Stimulated activated CD8-positive, alpha-beta memory T cell treated with anti-CD3 and anti-CD28 coated beads, Interleukin-2, amount 100 ng/mL, for 48 hours (primary cell): Measurements from ENCODE around the gene CREB3.
A peak's percentile ranks its signal among the peaks of the same experiment; 100 is the strongest.

ENCODE experiments used
- DNase-seq, 2 donors: peaks; one replicate each; pipeline ENCODE4 v3.0.0-alpha.2; 2020; ENCODE audit warnings: low read depth in 2 of 2

The CREB3 gene

DNA sequence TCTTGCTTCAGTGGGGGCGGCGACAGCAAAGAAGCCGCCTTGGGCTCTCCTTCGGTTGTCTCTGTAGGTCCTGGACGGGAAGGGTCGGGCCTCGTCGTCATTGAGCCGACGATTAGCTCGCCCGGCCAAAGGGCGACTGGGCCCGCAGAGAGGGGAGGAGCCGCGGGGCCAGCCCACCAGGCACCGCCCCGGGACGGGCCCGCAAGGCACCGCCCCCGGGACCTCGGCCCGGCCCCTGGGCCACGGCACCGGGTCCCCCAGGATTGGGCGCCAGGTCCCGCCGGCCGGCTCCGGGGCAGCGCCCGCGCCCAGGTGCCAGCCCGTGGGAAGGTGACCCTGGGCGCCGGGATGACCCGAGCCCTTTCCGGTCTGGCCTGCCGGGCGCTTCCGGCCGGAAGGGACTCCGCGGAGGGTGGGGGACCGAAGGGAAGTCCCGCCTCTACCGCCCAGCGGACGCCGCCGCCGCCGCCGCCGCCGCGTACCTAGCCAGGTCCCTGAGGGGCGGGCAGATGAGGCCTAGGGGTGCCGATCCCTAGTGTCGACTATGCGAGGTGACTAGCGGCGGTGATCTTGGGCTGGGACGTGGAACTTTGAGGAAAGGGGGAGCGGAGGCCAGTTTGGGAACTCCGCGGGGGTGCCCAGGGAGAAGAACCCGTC lies 16.5 kb downstream of the CREB3 start, which contains the start of the genes GBA2 and RGP1:
TSS of gene GBA2 (minus strand) at position 371 of the 657 bp plus-strand sequence. CDS start 524 bp downstream, outside the sequence.
TSS of gene RGP1 (plus strand) at position 430 of the 657 bp plus-strand sequence. CDS start 469 bp downstream, outside the sequence.
- DNase-seq = peak; percentile 70 to 72

DNA sequence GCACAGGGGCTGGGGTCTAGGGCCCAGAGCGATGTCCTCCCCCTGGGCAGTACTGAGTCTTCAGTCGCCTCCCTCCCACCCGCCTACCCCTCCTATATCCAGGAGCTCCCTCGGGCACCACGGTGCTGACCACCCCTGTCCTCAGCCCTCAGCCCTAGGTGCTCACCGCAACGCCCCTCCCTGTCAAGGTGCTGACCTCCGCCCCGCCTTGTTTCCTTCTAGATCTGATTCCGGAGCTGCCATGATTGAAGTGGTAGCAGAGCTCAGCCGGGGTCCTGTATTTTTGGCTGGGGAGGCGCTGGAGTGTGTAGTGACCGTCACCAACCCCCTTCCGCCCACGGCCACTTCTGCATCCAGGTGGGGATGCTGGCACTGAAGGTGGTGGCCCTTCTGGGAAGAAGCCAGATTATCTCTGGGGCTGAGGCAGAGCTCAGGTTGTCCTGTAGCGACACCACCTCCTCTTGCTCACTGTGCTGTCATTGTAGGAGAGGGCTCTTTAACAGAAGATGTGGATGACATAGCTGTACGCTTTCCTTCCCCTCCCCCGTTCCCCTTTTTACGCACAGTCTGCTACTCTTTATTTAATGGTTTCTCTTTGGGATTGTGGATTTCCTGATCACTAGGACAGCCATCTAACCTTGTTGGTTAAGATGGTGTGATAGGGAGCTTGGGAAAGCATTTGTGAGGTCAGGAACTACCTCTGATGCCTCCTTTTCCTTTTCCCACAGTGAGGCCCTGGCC lies 17.2 kb downstream of the CREB3 start:
- no peak for DNase-seq

DNA sequence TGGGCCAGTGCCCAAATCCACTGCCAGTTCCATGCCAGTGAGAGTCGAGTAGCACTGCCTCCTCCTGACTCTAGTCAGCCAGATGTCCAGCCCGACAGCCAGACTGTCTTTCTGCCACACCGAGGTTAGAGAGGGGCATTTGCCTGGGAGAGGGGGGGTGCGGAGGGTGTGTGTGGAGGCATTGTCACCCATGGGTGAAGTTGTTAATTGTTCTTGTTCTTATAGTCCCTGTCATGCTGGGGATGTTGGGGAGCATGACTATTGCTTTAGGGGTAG lies 17.7 kb downstream of the CREB3 start:
- no peak for DNase-seq

DNA sequence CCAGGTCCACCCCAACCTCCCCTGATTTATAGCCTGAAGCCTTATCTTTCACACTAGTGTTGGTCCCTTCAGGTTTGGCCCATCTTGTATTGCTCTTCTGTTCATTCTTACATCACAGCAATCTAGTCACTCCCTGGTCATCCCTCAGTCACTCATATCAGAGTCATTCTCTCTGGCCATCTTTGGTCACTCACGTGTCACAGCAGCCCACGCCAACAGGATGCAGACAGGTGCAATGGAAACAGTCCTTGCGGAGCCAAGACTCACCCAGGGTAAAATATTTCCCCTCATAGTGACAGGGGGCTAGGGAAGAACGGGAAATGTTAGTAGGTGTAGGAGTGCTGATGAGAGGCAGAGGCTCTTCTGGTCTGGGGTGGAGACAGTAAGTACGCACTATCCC lies 21.0 kb downstream of the CREB3 start:
- no peak for DNase-seq

DNA sequence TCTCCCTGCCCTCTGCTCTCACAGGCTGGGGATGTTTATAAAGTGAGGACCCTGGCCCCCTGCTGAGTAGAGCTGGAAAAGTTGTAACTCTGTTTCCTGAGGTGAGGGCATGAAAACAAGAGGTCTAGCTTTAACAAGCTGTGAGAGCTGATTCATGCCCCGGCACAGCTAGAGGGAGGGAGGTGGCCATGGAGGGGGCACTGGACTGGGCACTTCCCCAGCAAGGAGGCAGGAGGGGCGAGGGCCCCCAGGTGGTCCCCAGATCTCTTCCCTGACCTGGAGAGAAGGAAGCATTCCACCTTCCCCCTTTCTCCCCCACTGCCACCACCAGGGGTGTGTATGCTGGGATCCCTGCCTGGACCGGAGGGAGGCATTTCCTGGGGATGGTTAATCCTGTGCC lies 21.8 kb downstream of the CREB3 start, which contains the start of gene MSMP:
TSS of gene MSMP (minus strand) at position 13 of the 400 bp plus-strand sequence. CDS start 147 bp downstream, outside the sequence.
- DNase-seq = no peak

DNA sequence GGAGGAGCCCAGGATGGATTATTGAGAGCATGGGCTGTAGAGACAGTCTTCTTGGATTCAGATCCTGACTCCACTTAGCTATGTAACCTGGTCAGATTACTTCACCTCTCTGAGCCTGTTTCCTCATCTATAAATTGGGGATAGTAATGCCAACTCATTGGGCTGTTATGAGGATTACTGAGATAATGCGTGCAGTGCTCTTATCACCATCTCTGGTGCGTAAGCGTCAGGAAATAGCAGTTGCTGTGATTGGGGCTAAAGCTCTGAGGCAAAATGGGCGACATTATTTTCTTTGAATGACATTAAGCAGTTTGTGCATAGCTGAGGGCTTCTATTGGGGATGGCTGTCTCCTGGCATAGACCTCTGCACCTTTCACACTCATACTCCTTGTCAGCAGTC lies 22.6 kb downstream of the CREB3 start:
- no peak for DNase-seq

DNA sequence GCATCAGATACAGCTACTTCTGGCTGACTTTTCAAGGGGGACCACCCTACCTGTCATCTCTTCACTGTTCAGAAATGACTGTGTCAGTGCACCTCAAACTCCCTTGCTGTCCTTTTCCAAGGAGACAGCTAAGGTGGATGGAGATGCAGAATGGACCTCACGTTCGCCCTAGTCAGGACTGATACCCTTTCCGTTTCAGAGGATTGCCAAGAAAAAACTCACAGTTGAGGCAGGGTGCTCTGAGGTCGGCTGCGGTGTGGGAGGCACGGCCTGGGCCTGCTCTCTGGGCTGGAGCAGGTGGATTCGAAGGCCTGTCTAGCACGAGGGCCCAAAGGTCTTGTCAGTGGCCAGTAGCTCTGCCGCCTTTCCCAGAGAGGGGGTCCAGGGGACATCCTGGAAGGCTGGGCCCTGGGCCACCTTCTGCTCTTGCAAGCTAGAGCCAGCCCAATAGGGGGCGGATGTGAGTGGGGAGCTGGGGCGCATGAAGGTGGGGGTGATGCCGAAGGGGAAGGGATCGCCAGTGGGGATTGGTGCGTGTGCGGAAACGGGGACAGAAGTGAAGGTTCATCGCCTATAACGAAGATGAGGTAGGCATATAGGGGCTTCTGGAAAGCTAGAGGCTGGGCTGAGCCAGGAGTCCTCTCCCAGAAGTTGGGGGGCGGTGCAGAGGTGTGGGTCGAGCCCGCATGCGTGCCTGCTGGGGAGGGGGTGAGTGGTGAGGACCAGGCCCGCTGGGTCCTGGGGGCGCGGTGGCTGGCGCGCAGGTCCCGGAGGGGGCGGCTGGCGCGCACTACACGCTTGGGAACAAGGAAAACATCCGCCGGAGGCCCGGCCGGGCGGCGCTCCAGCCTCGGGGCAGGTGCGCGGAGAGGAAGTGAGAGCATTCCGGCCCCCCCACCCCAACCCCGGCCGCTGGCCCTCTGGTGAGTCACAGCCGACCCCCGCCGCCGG lies 24.1 kb downstream of the CREB3 start:
- peak; percentile 75 for DNase-seq

DNA sequence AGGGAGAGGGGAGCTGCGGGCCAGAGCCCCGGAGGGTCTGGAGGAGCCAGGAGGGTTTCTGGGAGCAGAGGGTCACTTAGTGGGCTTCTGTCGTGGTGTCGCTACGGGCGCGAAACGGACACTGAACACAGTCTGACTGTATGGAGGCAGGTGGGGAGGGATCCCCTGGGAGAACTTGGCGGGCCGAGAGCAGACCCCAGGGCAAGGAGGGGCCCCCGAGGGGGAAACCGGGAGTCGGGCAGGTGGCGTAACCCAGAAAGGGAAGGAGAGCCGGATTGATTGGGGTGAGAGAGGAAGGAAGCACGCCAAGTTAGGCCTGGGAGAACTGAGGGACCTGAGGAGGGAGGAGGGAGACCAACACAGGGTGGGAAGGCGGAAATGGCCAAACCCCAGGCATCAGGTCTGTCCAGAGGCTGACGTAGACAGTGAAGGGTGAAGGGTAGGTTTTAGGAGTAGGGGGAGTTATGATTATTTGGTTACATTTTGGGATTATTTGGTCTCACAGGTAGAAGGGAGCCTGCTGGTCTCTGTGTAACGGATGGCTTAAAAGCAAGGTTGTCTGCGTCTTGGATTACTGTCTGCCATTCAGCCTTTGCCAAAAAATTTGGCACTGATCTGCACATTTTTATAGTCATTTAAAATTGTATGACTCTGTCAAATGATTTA lies 24.9 kb downstream of the CREB3 start:
- no peak for DNase-seq

DNA sequence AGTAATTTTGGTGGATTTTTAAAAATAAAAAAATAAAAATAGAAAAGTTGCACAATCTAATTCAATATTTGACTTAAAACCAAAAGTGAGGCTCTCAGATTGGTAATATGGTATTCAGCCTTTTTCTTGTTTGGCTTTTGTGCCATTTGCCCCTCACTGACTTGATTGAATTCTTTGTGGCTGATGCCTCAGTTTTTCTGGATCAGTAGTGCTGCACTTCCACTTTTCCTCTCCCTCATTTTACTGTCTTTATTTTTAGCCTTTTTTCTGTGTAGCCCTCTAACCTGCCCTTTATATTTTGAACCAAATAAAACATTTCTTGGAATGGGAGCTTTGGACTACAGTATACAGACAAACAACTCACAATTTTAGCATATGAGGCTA lies 25.4 kb downstream of the CREB3 start:
- no peak for DNase-seq

DNA sequence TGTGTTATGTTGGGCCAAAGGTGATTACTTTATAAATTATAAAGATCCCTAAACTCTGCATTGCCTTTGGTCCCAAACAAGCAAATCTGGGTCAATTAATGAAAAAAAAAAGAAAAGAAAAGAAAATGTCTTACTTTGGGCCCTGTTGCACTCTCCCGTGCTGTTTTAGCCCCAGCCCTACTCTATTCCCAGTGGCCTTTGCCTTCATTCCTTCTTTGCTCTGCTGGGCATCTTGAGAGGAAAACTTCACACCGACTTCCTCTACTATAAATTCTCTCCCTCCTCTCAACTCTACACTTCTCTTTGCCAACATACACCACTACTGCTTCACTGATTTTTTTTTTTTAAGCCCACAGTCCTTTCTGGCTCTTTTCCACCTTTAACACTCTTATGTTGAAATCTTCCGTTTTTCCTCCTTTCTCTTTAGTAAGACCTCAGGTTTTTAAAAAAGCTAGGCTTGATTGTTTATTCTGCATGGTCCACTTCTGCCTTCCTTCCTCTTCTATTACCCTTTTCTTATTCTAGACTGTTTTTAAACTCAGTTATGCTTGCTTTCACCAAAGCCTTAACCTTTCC lies 26.1 kb downstream of the CREB3 start:
- DNase-seq = no peak

DNA sequence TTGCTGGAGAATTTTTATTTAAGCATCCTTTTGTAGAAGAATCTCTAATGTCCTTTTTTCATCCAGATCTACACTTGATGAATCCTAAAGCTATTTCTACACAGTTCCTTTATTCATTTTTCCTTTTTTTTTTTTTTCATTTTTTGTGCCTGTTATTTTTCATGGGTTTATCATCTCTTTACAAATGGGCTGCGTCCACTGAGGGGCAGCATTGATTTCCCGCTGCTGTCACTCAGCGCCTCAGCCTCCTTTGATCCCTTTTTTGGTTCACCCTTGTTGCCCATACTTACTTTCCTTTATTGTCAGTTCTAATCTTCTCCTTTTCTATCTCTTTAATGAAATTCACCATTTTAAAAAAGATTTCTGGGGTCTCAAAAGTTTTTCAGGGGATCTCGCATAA lies 27.3 kb downstream of the CREB3 start:
- DNase-seq = no peak

DNA sequence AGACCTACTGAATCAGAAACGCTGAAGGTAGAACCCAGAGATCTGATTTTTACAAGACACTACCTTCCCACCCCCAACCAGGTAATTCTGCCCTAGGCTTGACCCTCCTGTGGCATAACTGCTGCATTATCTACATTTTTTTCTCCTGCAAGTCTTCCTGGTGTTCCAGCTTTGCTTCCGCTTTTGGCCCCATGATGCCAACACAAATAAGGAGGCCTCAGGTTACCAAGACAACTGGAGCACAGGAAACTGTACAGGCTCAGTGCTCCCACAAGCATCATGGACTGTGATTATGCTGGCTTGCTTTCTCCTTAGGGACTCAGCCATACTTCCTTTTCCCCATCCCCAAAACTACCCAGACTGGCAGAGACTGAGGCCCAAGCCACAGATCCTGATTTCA lies 28.2 kb downstream of the CREB3 start:
- no peak for DNase-seq

DNA sequence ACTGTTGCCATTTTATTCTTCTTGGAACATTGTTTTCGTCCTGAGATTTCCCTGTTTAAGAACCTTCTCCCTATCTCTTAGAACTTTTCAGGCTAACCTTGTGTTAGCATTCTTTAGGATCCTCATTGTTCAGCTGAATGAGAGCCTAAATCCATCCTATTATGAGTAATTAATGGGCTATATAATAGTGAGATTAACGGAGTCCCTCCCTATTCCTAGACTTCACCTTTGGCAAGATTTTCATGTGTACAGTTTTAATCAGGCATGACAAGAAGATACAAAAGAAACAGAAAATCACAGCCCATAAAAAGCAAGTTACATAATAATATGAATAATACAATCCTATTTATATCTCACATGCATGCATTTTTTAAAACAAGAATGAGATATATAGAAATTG lies 30.7 kb downstream of the CREB3 start:
- no peak for DNase-seq

DNA sequence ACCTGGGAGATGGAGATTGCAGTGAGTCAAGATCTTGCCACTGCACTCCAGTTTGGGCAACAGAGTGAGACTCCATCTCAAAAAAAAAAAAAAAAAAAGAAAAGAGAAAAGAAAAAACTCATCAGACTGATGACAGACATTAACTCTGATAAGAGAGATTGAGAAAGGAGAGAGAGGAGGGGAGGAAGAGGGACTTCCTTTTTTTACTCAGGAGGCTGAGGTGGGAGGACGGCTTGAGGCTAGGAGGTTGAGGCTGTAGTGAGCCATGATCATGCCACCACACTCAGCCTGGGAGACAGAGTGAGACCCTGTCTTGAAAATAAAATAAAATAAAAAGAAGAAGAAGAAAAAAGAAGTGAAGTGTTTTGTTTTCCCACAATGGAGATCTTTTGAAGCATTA lies 31.3 kb downstream of the CREB3 start:
- DNase-seq = no peak

DNA sequence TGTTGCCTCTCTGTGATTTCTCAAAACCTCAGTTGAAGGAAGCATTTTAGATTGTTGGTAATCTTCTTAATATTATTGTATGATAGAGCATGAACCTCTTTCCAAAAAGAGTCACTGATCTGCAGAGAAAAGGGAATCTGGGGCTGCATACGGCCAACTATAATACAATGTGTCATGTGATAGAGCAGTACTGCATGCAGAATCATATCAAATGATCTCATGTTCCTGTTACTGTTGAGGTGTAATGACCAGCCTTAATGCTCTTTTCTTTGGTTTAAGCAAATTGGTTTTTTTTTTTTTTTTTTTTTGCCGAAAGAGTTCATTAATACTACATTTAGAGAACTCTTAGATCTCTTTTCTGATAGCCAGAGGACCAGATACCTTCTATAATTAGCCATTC lies 34.5 kb downstream of the CREB3 start:
- DNase-seq = no peak

DNA sequence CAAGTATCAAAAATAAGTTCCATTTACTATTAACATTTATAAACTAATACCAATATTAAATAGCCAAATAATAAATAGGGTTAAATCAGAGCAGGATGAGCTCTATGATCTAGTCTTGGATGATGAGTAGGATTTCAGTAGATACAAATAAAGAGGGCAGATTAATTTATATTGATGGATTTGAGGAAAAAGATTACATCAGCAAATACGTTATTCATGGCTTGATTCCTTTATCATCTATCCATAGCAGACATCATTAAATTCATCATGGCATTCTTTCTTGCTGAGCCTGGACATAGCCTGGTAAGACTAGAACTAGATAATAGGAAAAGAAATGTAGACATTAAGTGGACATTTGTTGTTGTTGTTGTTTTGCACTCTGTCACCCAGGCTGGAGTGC lies 35.0 kb downstream of the CREB3 start:
- no peak for DNase-seq

DNA sequence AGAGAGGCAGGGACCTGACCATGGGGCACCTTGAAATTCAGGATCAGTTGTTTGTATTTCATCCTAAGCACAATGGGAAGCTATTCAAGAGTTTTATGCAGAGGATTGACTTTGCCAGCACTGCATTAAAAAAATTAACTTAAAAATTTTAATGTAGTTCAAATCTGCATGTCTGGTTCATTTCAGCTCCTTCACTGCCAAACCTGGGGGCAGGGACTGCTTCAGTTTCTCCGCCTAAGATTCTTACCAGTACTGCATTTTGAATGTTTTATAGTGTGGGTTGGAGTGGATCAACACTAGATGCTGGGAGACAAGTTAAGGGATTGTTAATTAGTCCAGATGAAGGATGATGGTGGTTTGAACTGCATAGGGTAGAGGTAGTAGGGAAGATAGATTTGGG lies 37.3 kb downstream of the CREB3 start:
- DNase-seq = no peak

DNA sequence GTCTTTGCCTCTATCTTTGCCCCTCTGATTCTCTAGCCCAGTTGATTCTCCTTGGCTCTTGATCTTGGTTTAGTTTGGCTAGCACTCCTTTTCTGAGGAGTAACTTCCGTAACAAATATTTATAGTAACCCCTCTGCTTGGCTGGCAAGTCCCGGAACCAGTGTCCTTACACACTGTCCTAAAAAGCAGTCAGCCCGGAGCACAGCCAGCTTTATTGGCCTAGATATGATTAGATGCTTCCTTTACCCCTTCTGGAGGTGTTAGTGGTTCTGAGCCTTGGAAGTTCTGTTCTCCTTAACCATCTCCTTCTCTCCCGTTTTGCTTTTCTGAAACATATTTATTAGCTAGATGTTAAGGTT lies 38.6 kb downstream of the CREB3 start:
- no peak for DNase-seq

DNA sequence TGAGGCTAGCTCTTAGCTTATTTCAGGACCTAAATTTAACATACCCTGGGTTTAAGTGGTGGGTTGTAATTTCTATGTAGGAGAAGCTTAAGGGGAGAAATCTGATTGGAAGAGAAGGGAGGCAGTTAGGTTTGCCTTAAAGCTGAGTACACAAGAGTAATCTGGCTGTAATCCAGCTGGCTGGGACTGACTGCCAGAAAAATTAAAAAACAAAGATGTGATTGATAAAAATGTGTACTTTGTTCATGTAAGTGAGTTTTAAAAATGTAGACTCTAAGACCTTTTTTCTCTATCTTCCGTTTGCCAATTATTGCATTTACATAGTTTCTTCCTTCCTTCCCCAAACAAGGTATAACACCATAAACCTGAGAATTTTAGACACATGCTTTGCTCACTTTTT lies 39.1 kb downstream of the CREB3 start:
- DNase-seq = no peak

DNA sequence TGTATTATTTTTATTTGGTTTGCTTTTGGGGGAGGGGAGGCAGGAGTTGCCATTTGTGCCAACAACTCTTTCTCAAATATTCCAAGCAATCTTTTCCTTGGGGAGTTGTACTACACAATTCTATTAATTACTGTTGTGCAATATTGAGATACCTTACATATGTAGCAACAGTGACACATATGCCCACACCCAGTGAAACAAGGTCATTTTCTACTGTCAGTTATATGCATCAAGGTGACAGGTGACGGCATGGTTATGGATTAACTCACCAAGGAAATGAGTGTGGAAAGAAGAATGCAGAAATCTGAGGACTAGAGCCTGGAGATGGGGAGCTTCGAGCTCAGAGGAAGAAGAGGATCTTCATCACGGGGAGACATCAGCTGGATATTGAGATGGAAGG lies 39.5 kb downstream of the CREB3 start:
- DNase-seq = no peak

DNA sequence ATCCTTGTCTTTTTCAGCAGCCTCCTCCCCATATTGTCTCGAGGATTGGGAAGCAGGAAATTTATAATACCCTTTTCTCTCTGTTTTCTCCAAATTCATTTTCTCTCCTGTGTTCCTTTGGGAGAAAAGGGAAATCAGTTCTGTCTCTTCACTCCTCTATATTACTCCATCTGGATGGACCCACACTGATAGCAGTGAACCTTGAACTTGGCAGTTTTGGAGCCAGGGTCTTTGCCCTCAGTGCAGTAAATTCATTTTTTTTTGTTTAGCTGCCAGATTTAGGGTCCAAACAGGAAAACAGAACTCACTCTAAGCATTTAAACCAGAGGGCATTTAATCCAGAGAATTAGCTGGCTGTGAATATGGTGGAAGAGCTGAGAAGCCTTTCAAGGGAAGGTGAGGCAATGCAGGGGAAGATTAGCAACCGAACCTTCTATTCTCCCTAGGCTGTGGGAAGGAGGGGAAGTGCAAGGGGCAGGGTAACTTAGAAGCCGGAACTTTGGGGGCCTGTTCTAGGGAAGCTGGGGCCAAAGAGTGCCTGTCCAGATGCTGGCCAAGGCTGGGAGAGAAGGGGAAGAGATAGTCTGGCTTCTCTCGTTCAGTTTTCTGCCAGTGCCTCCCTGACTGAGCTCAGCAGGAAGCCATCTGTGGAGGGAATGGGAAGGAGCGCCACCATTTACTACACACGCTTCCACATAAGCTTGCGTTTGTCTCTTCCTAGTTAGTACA lies 42.6 kb downstream of the CREB3 start:
- no peak for DNase-seq
